ENCODE data around the gene AGMO.

Gene AGMO

DNA sequence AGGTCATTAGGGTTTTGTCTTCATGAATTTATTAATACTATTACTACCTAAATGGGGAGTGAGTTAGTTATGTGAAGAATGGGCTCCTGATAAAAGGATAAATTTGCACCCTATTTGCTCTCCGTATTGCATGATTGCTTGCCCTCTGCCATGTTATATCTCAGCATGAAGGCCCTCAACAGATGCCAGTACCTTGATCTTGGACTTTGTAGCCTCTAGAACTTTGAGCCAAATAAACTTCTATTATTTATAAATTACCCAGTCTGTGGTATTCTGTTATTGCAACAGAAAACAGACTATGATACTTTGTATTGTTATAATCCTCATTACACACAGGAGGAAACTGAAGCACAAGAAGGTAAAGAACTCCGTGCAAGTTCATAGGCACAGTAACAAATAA is 150.8 kb downstream of the AGMO start:
- Histone ChIP-seq H2BK15ac (replicated peaks; ENCODE audit: low read depth) (no peak overlapping the region), H3K4ac (ENCODE audit: low read depth, low read length) (no peak overlapping the region), H3K4me1 (ENCODE audit: control insufficient read depth, low read depth, low read length) (no peaks in the 10 kb centered on the region), H4K8ac (ENCODE audit: low read depth, low read length) (no peak overlapping the region), H3K27me3 (ENCODE audit: insufficient read depth, low read length, poor library complexity) (no peaks in the 10 kb centered on the region), H3K27ac (ENCODE audit: low read depth, low read length) (no peak overlapping the region), H3K4me3 (ENCODE audit: low read length) (no peak overlapping the region), H3K79me1 (ENCODE audit: low read length) (no peaks in the 10 kb centered on the region), H4K5ac (ENCODE audit: low read length) (no peak overlapping the region), H3K79me2 (ENCODE audit: control insufficient read depth, insufficient read depth, low read length) (no peaks in the 10 kb centered on the region), H2BK120ac (ENCODE audit: low read depth, low read length) (no peak overlapping the region), H3K4me2 (ENCODE audit: low read length) (no peak overlapping the region), H3K56ac (ENCODE audit: low read length) (no peak overlapping the region), H3K36me3 (ENCODE audit: control insufficient read depth, insufficient read depth, low read length) (no peaks in the 10 kb centered on the region), H3K9ac (ENCODE audit: low read length) (no peak overlapping the region), H2BK5ac (ENCODE audit: low read length) (no peak overlapping the region), H3K18ac (ENCODE audit: low read length) (no peak overlapping the region), H3K23ac (ENCODE audit: low read length) (no peak overlapping the region), H2AK5ac (ENCODE audit: low read length) (no peak overlapping the region)
- no CpG with 5 or more reads among the region's 2 CpGs for WGBS (ENCODE audit: extremely low coverage, insufficient coverage, low lambda C conversion rate)
- DNase-seq, result no peak

DNA sequence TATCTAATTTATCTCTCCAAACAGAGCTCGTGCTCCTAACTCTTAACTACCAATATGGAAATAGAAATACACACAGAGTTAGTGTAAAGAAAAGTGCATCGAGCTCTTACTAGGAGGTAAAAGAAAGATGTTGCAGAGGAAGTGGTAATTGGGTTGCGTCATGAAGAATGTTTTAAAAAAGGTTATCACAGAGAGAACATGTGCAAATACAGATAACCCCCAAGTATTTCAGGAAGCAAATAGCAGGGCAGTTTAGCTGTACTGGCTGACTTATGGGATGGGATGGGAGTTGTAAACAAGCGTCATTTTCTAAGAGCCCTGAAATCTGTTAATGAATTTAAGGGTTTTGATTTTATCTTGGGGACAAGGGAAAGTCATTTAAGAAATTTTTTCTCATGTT is 153.9 kb downstream of the AGMO start:
- H3K79me2 ChIP-seq (ENCODE audit: control insufficient read depth, insufficient read depth, low read length), result no peaks in the 10 kb centered on the region
- H2BK15ac ChIP-seq (replicated peaks; ENCODE audit: low read depth), result no peak overlapping the region
- H3K56ac ChIP-seq (ENCODE audit: low read length), result no peak overlapping the region
- no peak overlapping the region for H3K18ac ChIP-seq (ENCODE audit: low read length)
- no peaks in the 10 kb centered on the region for H3K79me1 ChIP-seq (ENCODE audit: low read length)
- H3K4me3 ChIP-seq (ENCODE audit: low read length), result no peak overlapping the region
- no peak overlapping the region for H3K27ac ChIP-seq (ENCODE audit: low read depth, low read length)
- H3K23ac ChIP-seq (ENCODE audit: low read length), result no peak overlapping the region
- no peak overlapping the region for H2BK5ac ChIP-seq (ENCODE audit: low read length)
- no peaks in the 10 kb centered on the region for H3K27me3 ChIP-seq (ENCODE audit: insufficient read depth, low read length, poor library complexity)
- no peak overlapping the region for H3K4me2 ChIP-seq (ENCODE audit: low read length)
- no peak overlapping the region for H2BK120ac ChIP-seq (ENCODE audit: low read depth, low read length)
- H4K5ac ChIP-seq (ENCODE audit: low read length), result no peak overlapping the region
- H3K4me1 ChIP-seq (ENCODE audit: control insufficient read depth, low read depth, low read length), result no peaks in the 10 kb centered on the region
- H3K9ac ChIP-seq (ENCODE audit: low read length), result no peak overlapping the region
- no peak overlapping the region for H2AK5ac ChIP-seq (ENCODE audit: low read length)
- DNase-seq, result no peak
- no peak overlapping the region for H4K8ac ChIP-seq (ENCODE audit: low read depth, low read length)
- H3K36me3 ChIP-seq (ENCODE audit: control insufficient read depth, insufficient read depth, low read length), result no peaks in the 10 kb centered on the region
- H3K4ac ChIP-seq (ENCODE audit: low read depth, low read length), result no peak overlapping the region
- WGBS (ENCODE audit: extremely low coverage, insufficient coverage, low lambda C conversion rate), result no CpG with 5 or more reads among the region's 4 CpGs

DNA sequence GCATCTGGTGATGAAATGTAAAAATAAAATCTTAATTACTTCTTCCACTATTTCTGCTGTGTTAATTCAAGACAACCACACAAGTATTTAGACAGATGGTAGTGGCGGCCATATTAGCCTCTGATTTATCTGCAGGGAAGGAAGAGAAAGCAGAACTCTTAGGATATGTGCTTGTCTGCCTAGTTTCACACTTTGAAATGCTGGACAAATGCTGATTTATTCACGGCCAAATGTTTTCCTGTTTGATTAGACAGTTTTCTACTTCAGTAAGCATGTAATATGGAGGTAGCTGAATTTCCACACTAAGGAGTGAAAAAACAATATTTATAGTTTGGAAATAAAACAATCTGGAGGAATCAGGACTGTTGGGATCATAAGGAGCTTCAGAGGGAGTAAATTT is 158.1 kb downstream of the AGMO start:
- no peak overlapping the region for H3K18ac ChIP-seq (ENCODE audit: low read length)
- no peak overlapping the region for H4K8ac ChIP-seq (ENCODE audit: low read depth, low read length)
- no peak overlapping the region for H2BK15ac ChIP-seq (replicated peaks; ENCODE audit: low read depth)
- no peak overlapping the region for H3K4me2 ChIP-seq (ENCODE audit: low read length)
- H3K23ac ChIP-seq (ENCODE audit: low read length), result no peak overlapping the region
- H3K9ac ChIP-seq (ENCODE audit: low read length), result no peak overlapping the region
- no peak for DNase-seq
- H3K79me2 ChIP-seq (ENCODE audit: control insufficient read depth, insufficient read depth, low read length), result no peaks in the 10 kb centered on the region
- WGBS (ENCODE audit: extremely low coverage, insufficient coverage, low lambda C conversion rate), result no CpG with 5 or more reads among the region's 2 CpGs
- H3K4me3 ChIP-seq (ENCODE audit: low read length), result no peak overlapping the region
- no peak overlapping the region for H3K27ac ChIP-seq (ENCODE audit: low read depth, low read length)
- H3K56ac ChIP-seq (ENCODE audit: low read length), result no peak overlapping the region
- no peak overlapping the region for H2BK5ac ChIP-seq (ENCODE audit: low read length)
- no peaks in the 10 kb centered on the region for H3K4me1 ChIP-seq (ENCODE audit: control insufficient read depth, low read depth, low read length)
- H3K27me3 ChIP-seq (ENCODE audit: insufficient read depth, low read length, poor library complexity), result no peaks in the 10 kb centered on the region
- H4K5ac ChIP-seq (ENCODE audit: low read length), result no peak overlapping the region
- H2BK120ac ChIP-seq (ENCODE audit: low read depth, low read length), result no peak overlapping the region
- H3K4ac ChIP-seq (ENCODE audit: low read depth, low read length), result no peak overlapping the region
- no peak overlapping the region for H2AK5ac ChIP-seq (ENCODE audit: low read length)
- H3K79me1 ChIP-seq (ENCODE audit: low read length), result no peaks in the 10 kb centered on the region
- H3K36me3 ChIP-seq (ENCODE audit: control insufficient read depth, insufficient read depth, low read length), result no peaks in the 10 kb centered on the region

DNA sequence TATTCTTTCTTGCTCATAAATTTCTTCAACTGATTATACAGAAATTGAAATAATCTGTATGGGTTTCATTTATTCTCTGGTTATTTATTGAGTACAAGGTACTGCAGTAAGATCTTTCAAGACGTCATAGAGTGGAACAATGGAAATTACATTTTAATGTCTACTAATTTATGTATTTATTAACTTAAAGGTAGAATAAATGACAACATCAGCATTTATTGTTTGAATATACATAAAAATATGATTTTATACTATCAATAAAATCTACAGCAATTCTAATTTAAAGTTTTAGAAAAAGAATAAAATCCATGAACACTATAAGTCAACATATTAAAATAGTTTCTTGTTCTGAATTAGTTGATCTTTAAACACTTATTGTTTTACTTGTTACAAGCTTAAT is 158.5 kb downstream of the AGMO start:
- Histone ChIP-seq H2BK15ac (replicated peaks; ENCODE audit: low read depth) (no peak overlapping the region), H3K4me3 (ENCODE audit: low read length) (no peak overlapping the region), H2BK5ac (ENCODE audit: low read length) (no peak overlapping the region), H3K36me3 (ENCODE audit: control insufficient read depth, insufficient read depth, low read length) (no peaks in the 10 kb centered on the region), H3K4me1 (ENCODE audit: control insufficient read depth, low read depth, low read length) (no peaks in the 10 kb centered on the region), H3K4ac (ENCODE audit: low read depth, low read length) (no peak overlapping the region), H2AK5ac (ENCODE audit: low read length) (no peak overlapping the region), H4K8ac (ENCODE audit: low read depth, low read length) (no peak overlapping the region), H3K23ac (ENCODE audit: low read length) (no peak overlapping the region), H4K5ac (ENCODE audit: low read length) (no peak overlapping the region), H3K79me2 (ENCODE audit: control insufficient read depth, insufficient read depth, low read length) (no peaks in the 10 kb centered on the region), H3K4me2 (ENCODE audit: low read length) (no peak overlapping the region), H3K79me1 (ENCODE audit: low read length) (no peaks in the 10 kb centered on the region), H3K18ac (ENCODE audit: low read length) (no peak overlapping the region), H3K27ac (ENCODE audit: low read depth, low read length) (no peak overlapping the region), H3K9ac (ENCODE audit: low read length) (no peak overlapping the region), H3K56ac (ENCODE audit: low read length) (no peak overlapping the region), H2BK120ac (ENCODE audit: low read depth, low read length) (no peak overlapping the region), H3K27me3 (ENCODE audit: insufficient read depth, low read length, poor library complexity) (no peaks in the 10 kb centered on the region)
- no CpG with 5 or more reads among the region's 1 CpG for WGBS (ENCODE audit: extremely low coverage, insufficient coverage, low lambda C conversion rate)
- no peak for DNase-seq

DNA sequence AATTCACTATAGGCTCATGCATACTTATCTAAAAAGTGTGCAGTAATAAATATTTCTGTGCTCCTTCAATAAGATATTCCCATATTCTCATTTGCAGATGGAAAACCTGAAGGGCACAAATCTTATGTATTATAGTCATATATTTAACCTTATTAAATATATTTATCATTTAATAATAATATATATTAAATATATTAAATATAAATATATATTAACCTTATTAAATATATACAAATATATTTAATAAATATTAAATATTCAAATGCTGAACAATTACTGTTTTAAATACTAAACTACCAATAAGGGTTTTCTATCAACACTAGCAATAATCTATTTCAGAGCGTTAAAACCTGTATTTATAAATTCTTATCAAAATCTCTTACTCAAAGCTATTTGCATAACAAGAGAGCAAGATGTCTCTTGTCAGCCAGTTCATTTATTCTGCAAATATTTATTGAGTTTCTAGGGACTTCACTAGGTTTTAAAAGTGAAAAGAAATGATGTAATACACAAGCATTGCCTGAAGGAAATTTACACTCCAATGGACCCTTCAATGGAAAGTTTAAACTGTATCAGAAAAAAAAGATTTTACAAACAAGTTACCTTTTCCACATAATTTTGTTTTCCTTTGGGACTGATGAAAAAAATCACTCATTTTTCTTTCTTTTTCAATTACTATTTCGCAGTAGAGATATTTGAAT is 159.2 kb downstream of the AGMO start:
- Histone ChIP-seq H3K4ac (ENCODE audit: low read depth, low read length) (no peak overlapping the region), H2BK5ac (ENCODE audit: low read length) (no peak overlapping the region), H3K79me2 (ENCODE audit: control insufficient read depth, insufficient read depth, low read length) (no peaks in the 10 kb centered on the region), H4K8ac (ENCODE audit: low read depth, low read length) (no peak overlapping the region), H3K27ac (ENCODE audit: low read depth, low read length) (no peak overlapping the region), H3K9ac (ENCODE audit: low read length) (no peak overlapping the region), H3K23ac (ENCODE audit: low read length) (no peak overlapping the region), H3K27me3 (ENCODE audit: insufficient read depth, low read length, poor library complexity) (no peaks in the 10 kb centered on the region), H3K4me3 (ENCODE audit: low read length) (no peak overlapping the region), H3K79me1 (ENCODE audit: low read length) (no peaks in the 10 kb centered on the region), H2BK120ac (ENCODE audit: low read depth, low read length) (no peak overlapping the region), H3K4me1 (ENCODE audit: control insufficient read depth, low read depth, low read length) (no peaks in the 10 kb centered on the region), H3K56ac (ENCODE audit: low read length) (no peak overlapping the region), H3K4me2 (ENCODE audit: low read length) (no peak overlapping the region), H2AK5ac (ENCODE audit: low read length) (no peak overlapping the region), H2BK15ac (replicated peaks; ENCODE audit: low read depth) (no peak overlapping the region), H4K5ac (ENCODE audit: low read length) (no peak overlapping the region), H3K36me3 (ENCODE audit: control insufficient read depth, insufficient read depth, low read length) (no peaks in the 10 kb centered on the region), H3K18ac (ENCODE audit: low read length) (no peak overlapping the region)
- no peak for DNase-seq
- no CpG with 5 or more reads among the region's 2 CpGs for WGBS (ENCODE audit: extremely low coverage, insufficient coverage, low lambda C conversion rate)

DNA sequence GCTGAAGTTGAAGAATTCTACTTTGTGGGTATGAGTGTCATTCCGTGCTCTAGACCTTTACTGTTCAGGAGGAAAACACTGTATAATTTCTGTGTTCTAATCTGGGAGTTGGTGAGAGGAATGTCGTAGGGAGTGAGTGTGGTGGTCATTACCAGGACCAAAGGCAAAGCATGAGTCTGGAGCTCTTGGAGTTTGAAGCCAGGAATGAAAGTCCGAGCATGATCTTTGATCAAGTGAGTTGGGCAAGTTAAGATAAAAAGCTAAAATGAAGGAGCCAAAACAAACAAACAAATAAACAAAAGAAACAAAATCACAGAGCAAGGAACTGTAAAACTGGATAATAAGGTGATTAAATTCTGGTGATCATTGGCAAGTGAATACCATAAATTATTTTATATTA is 161.4 kb downstream of the AGMO start:
- H3K23ac ChIP-seq (ENCODE audit: low read length), result no peak overlapping the region
- no peak overlapping the region for H3K18ac ChIP-seq (ENCODE audit: low read length)
- H3K27ac ChIP-seq (ENCODE audit: low read depth, low read length), result no peak overlapping the region
- no peaks in the 10 kb centered on the region for H3K79me2 ChIP-seq (ENCODE audit: control insufficient read depth, insufficient read depth, low read length)
- H2BK5ac ChIP-seq (ENCODE audit: low read length), result no peak overlapping the region
- H3K4ac ChIP-seq (ENCODE audit: low read depth, low read length), result no peak overlapping the region
- no peak overlapping the region for H2AK5ac ChIP-seq (ENCODE audit: low read length)
- no CpG with 5 or more reads among the region's 3 CpGs for WGBS (ENCODE audit: extremely low coverage, insufficient coverage, low lambda C conversion rate)
- H2BK120ac ChIP-seq (ENCODE audit: low read depth, low read length), result no peak overlapping the region
- no peak overlapping the region for H4K5ac ChIP-seq (ENCODE audit: low read length)
- no peak overlapping the region for H4K8ac ChIP-seq (ENCODE audit: low read depth, low read length)
- no peak overlapping the region for H3K4me3 ChIP-seq (ENCODE audit: low read length)
- no peaks in the 10 kb centered on the region for H3K27me3 ChIP-seq (ENCODE audit: insufficient read depth, low read length, poor library complexity)
- H3K9ac ChIP-seq (ENCODE audit: low read length), result no peak overlapping the region
- no peak for DNase-seq
- no peaks in the 10 kb centered on the region for H3K36me3 ChIP-seq (ENCODE audit: control insufficient read depth, insufficient read depth, low read length)
- H3K79me1 ChIP-seq (ENCODE audit: low read length), result no peaks in the 10 kb centered on the region
- H3K4me1 ChIP-seq (ENCODE audit: control insufficient read depth, low read depth, low read length), result no peaks in the 10 kb centered on the region
- no peak overlapping the region for H3K56ac ChIP-seq (ENCODE audit: low read length)
- H3K4me2 ChIP-seq (ENCODE audit: low read length), result no peak overlapping the region
- H2BK15ac ChIP-seq (replicated peaks; ENCODE audit: low read depth), result no peak overlapping the region

All from mesendoderm (in vitro differentiated cells).